Body of pancreas (tissue), 4 donors: ENCODE results near the gene NKAIN2.

Experiments used
- CTCF ChIP-seq, 7 experiments: fragments of 450-650 bp in 4 of 7; fragments of 200-600 bp in 3 of 7; sonication (generic) in 3 of 7; IDR thresholded peaks; one replicate each; pipeline ENCODE4 v1.5.1; 2016 to 2019; ENCODE audit warnings: antibody characterized with exemption in 7 of 7
- POLR2A ChIP-seq, 3 donors: fragments of 450-650 bp; IDR thresholded peaks; one replicate each; pipeline ENCODE4 v1.6.1; 2016; ENCODE audit warnings: antibody characterized with exemption in 3 of 3, mild to moderate bottlenecking in 2 of 3

GRCh38 chr6:123901436-123901835, 97.8 kb downstream of the NKAIN2 start:
- TF ChIP-seq CTCF (IDR thresholded peaks at IDR 0.05) (no peak), POLR2A (IDR thresholded peaks at IDR 0.05) (no peak)
